Mesenchymal stem cell (in vitro differentiated cells and primary cell): ENCODE data around the gene REV1.

Experiments
- DNase-seq: peaks from one replicate; pipeline ENCODE4 v3.0.0-alpha.2; 2013
- H2AFZ ChIP-seq: one replicate; pipeline ENCODE4 v1.6.1; 2013; ENCODE audit warnings: low read depth, mild to moderate bottlenecking, control low read depth, inconsistent platforms, low read length, moderate library complexity
- H2AK5ac ChIP-seq: 2 replicates; pipeline ENCODE4 v1.6.1; 2013; ENCODE audit warnings: low read length, moderate library complexity, mild to moderate bottlenecking, inconsistent platforms; ENCODE audit not compliant: severe bottlenecking
- H2BK120ac ChIP-seq: one replicate; pipeline ENCODE4 v1.6.1; 2013; ENCODE audit warnings: low read depth, mild to moderate bottlenecking, inconsistent platforms, low read length, moderate library complexity
- H2BK12ac ChIP-seq, 2 experiments: one replicate each; pipeline ENCODE4 v1.6.1; 2013; ENCODE audit warnings: inconsistent platforms in 2 of 2, low read length in 2 of 2, mild to moderate bottlenecking in 2 of 2, moderate library complexity in 2 of 2, control low read depth in 1 of 2
- H2BK15ac ChIP-seq: one replicate; pipeline ENCODE4 v1.6.1; 2013; ENCODE audit warnings: mild to moderate bottlenecking, low read depth, inconsistent platforms; ENCODE audit not compliant: poor library complexity, severe bottlenecking
- H2BK5ac ChIP-seq: 2 replicates; pipeline ENCODE4 v1.6.1; 2013; ENCODE audit warnings: low read depth, mild to moderate bottlenecking, low read length, control low read depth, inconsistent platforms; ENCODE audit not compliant: poor library complexity, severe bottlenecking
- H3K14ac ChIP-seq, 2 experiments: one replicate each; pipeline ENCODE4 v1.6.1; 2013; ENCODE audit warnings: inconsistent platforms in 2 of 2, low read length in 2 of 2, control low read depth in 1 of 2, mild to moderate bottlenecking in 1 of 2, moderate library complexity in 1 of 2
- H3K18ac ChIP-seq, 2 experiments: one replicate each; pipeline ENCODE4 v1.6.1; 2013; ENCODE audit warnings: inconsistent platforms in 2 of 2, low read length in 2 of 2, control low read depth in 1 of 2, low read depth in 1 of 2, mild to moderate bottlenecking in 1 of 2
- H3K23ac ChIP-seq, 2 experiments: one replicate each; pipeline ENCODE4 v1.6.1; 2013; ENCODE audit warnings: inconsistent platforms in 2 of 2, low read length in 2 of 2, mild to moderate bottlenecking in 2 of 2, moderate library complexity in 2 of 2, control low read depth in 1 of 2
- H3K27ac ChIP-seq: 2 replicates; pipeline ENCODE4 v1.5.1; 2013; ENCODE audit warnings: mild to moderate bottlenecking, moderate library complexity, low read length, control low read depth, inconsistent platforms; ENCODE audit not compliant: poor library complexity, severe bottlenecking
- H3K27me3 ChIP-seq, 2 experiments: 2 replicates each; pipeline versions ENCODE4 v1.6.1 to v1.7.0; 2013; ENCODE audit warnings: low read length in 2 of 2, mild to moderate bottlenecking in 2 of 2, moderate library complexity in 2 of 2, control low read depth in 1 of 2, inconsistent platforms in 1 of 2; ENCODE audit not compliant: control insufficient read depth in 1 of 2, insufficient read depth in 1 of 2
- H3K36me3 ChIP-seq, 2 experiments: 2 replicates each; pipeline versions ENCODE4 v1.6.1 to v1.7.0; 2013; ENCODE audit warnings: low read length in 2 of 2, control low read depth in 1 of 2, inconsistent platforms in 1 of 2, low read depth in 1 of 2, mild to moderate bottlenecking in 1 of 2; ENCODE audit not compliant: insufficient read depth in 2 of 2, control insufficient read depth in 1 of 2
- H3K4ac ChIP-seq, 2 experiments: one replicate each; pipeline ENCODE4 v1.6.1; 2013; ENCODE audit warnings: inconsistent platforms in 2 of 2, low read length in 2 of 2, mild to moderate bottlenecking in 2 of 2, moderate library complexity in 2 of 2, control low read depth in 1 of 2, low read depth in 1 of 2
- H3K4me1 ChIP-seq: 2 replicates; pipeline ENCODE4 v1.6.1; 2013; ENCODE audit warnings: low read depth, low read length, control low read depth; ENCODE audit not compliant: control insufficient read depth, insufficient read depth
- H3K4me2 ChIP-seq: 2 replicates; pipeline ENCODE4 v1.6.1; 2013; ENCODE audit warnings: low read length, mild to moderate bottlenecking, inconsistent platforms; ENCODE audit not compliant: poor library complexity, severe bottlenecking
- H3K4me3 ChIP-seq, 2 experiments: 2 replicates each; pipeline versions ENCODE4 v1.5.1 to v1.7.0; 2013; ENCODE audit warnings: low read length in 2 of 2, mild to moderate bottlenecking in 2 of 2, control low read depth in 1 of 2, low read depth in 1 of 2; ENCODE audit not compliant: insufficient read depth in 1 of 2
- H3K79me1 ChIP-seq: replicated peaks from 2 replicates; pipeline ENCODE4 v1.6.1; 2013; ENCODE audit warnings: mild to moderate bottlenecking, control low read depth, low read length, inconsistent platforms; ENCODE audit not compliant: poor library complexity, severe bottlenecking
- H3K9ac ChIP-seq: 2 replicates; pipeline ENCODE4 v1.7.0; 2013; ENCODE audit warnings: mild to moderate bottlenecking, low read length, moderate library complexity
- H3K9me3 ChIP-seq: 2 replicates; pipeline ENCODE4 v1.7.0; 2013; ENCODE audit warnings: mild to moderate bottlenecking, low read length; ENCODE audit not compliant: control insufficient read depth
- H4K8ac ChIP-seq: one replicate; pipeline ENCODE4 v1.6.1; 2013; ENCODE audit warnings: inconsistent platforms, mild to moderate bottlenecking, low read length, moderate library complexity
- H4K91ac ChIP-seq: one replicate; pipeline ENCODE4 v1.6.1; 2013; ENCODE audit warnings: mild to moderate bottlenecking, low read length, inconsistent platforms
- WGBS: methylation state at CpG from one replicate; pipeline ENCODE4 v1.1.7; 2013; ENCODE audit warnings: mixed read lengths; 5-methylcytosine and 5-hydroxymethylcytosine counted together

REV1 gene

DNA sequence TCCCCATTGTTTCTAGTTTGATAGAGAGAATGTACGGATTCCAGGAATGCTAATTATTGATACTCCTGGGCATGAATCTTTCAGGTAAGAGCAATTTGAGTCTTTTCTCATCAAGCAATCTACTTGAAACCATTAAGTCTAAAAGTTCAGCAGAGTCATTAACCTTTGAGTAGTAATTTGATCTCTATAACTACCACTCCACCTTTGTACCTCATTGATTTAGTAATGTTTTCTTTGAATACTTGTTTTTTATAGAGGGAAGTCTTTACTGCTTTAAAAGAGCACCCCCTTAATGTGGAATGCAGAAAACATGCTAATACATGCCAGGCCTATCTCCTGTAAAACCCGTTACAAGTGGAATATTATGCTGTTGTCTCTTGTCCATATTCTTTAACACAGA is 107.7 kb downstream of the REV1 start:
- H3K36me3 ChIP-seq, result peaks cover 5 to 81% of the 10 kb centered on the region in 2 experiments
- H3K14ac ChIP-seq, result no peak overlapping the region
- no peak overlapping the region for H2BK120ac ChIP-seq
- no peak overlapping the region for H3K4me2 ChIP-seq
- H3K4me1 ChIP-seq, result no peaks in the 10 kb centered on the region
- H3K27me3 ChIP-seq, result no peaks in the 10 kb centered on the region
- no peak overlapping the region for H3K9ac ChIP-seq
- peaks cover 3% of the 10 kb centered on the region for H3K9me3 ChIP-seq
- no peak overlapping the region for H4K8ac ChIP-seq
- H3K27ac ChIP-seq, result no peak overlapping the region
- H2AFZ ChIP-seq, result no peak overlapping the region
- H2BK15ac ChIP-seq, result no peak overlapping the region
- DNase-seq, result no peak
- no peak overlapping the region for H3K23ac ChIP-seq
- no peak overlapping the region for H4K91ac ChIP-seq
- H3K4ac ChIP-seq, result no peak overlapping the region
- no peak overlapping the region for H3K4me3 ChIP-seq
- H3K79me1 ChIP-seq, result peaks cover 17% of the 10 kb centered on the region
- no peak overlapping the region for H2BK5ac ChIP-seq
- no peak overlapping the region for H3K18ac ChIP-seq
- no CpG with 5 or more reads among the region's 2 CpGs for WGBS
- no peak overlapping the region for H2AK5ac ChIP-seq
- H2BK12ac ChIP-seq, result no peak overlapping the region

DNA sequence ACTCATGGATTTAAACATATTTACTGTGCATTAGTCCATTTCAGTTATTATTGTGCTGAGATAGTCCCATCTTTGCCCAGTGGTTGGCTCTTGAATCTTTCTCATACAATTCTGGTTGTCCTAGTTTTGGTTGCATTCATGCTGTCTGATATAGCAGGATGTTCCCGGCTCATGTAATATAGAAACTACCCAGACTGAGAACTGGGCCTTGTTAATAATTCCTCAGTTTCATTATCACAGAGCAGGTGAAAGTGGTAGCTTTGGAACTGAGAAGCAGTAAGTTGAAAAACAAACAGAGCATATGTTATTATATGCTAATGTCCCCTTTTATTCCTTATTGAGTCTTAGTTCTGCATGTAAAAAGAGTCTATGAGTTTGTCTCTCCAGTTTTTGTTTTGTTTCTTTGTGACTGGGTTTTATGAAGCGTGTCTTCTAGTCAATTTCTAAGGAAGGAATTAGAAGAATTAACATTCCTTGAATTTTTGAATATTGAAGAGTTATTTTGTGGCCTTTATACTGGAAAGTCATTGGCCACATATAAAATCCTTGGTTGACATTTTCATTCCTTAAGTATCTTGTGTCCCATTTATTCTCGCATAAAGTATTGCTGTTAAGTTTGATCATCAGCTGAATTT is 109.3 kb downstream of the REV1 start:
- Histone ChIP-seq H3K4me3 (no peak overlapping the region), H3K4ac (no peak overlapping the region), H2BK5ac (no peak overlapping the region), H3K4me1 (no peaks in the 10 kb centered on the region), H3K9me3 (peaks cover 3% of the 10 kb centered on the region), H2BK15ac (no peak overlapping the region), H4K8ac (no peak overlapping the region), H2AFZ (no peak overlapping the region), H3K79me1 (peaks cover 12% of the 10 kb centered on the region), H3K27ac (peak overlapping the region; percentile 66), H3K18ac (no peak overlapping the region), H3K4me2 (no peak overlapping the region), H3K36me3 (peaks cover 2 to 92% of the 10 kb centered on the region in 2 experiments), H2BK120ac (no peak overlapping the region), H3K23ac (no peak overlapping the region), H4K91ac (no peak overlapping the region), H3K14ac (no peak overlapping the region), H3K9ac (no peak overlapping the region), H2AK5ac (no peak overlapping the region), H3K27me3 (no peaks in the 10 kb centered on the region), H2BK12ac (no peak overlapping the region)
- DNase-seq, result no peak
- WGBS, result 96% methylated on average over 3 of the region's 3 CpGs

DNA sequence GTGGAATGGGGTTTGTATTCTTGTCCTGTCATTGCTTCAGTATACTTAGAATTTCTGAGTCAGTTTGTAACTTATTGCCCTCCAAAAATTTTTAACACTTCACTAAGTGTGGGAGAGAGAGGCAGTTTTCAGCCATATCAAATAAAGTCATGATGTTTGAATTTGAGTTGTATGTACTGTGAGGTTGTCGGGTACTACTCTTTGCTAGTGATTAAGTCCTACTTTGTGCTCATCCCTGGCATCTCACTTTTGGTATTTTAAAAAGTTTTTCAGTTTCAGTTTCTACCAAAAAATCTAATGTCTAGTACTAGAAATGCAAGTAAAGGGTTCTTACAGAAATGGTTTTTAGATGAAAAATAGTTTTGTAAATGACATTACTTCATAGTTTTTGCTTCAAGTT is 111.9 kb downstream of the REV1 start:
- H3K23ac ChIP-seq, result no peak overlapping the region
- no peak for DNase-seq

DNA sequence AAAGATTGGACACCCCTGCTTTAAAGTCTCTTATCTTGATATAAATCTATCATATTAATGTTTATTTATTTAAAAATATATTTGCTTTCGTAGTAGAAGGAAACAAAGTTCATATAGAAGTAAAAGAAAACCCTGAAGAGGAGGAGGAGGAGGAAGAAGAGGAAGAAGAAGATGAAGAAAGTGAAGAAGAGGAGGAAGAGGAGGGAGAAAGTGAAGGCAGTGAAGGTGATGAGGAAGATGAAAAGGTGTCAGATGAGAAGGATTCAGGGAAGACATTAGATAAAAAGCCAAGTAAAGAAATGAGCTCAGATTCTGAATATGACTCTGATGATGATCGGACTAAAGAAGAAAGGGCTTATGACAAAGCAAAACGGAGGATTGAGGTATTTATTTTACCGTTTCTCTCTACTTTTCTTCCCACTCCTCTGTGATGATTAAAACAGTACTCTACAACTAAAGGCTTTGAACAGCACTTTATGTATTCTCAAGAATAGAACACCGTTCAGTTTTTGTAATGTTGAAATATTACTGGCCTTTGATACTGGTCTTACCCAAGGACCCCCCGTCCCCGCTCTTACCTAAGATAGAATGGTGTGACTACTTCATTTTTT is 113.5 kb downstream of the REV1 start:
- H2AK5ac ChIP-seq, result no peak overlapping the region
- WGBS, result 99% methylated on average over 2 of the region's 7 CpGs
- H3K18ac ChIP-seq, result no peak overlapping the region
- H3K4me3 ChIP-seq, result no peak overlapping the region
- H3K36me3 ChIP-seq, result peaks cover 10 to 98% of the 10 kb centered on the region in 2 experiments
- no peak overlapping the region for H4K8ac ChIP-seq
- no peak overlapping the region for H3K9ac ChIP-seq
- H3K23ac ChIP-seq, result no peak overlapping the region
- no peak overlapping the region for H2BK120ac ChIP-seq
- no peak for DNase-seq
- H3K14ac ChIP-seq, result no peak overlapping the region
- peaks cover 9% of the 10 kb centered on the region for H3K79me1 ChIP-seq
- H2BK5ac ChIP-seq, result no peak overlapping the region
- H3K4me1 ChIP-seq, result no peaks in the 10 kb centered on the region
- no peak overlapping the region for H2BK15ac ChIP-seq
- no peak overlapping the region for H2BK12ac ChIP-seq
- no peak overlapping the region for H3K4me2 ChIP-seq
- H3K9me3 ChIP-seq, result peaks cover 4% of the 10 kb centered on the region
- H3K27ac ChIP-seq, result no peak overlapping the region
- H3K27me3 ChIP-seq, result no peaks in the 10 kb centered on the region
- H4K91ac ChIP-seq, result no peak overlapping the region
- H3K4ac ChIP-seq, result no peak overlapping the region
- H2AFZ ChIP-seq, result no peak overlapping the region

More for the DNA sequence above, 111.9 kb downstream of the REV1 start:
- no peak overlapping the region for H2AK5ac ChIP-seq
- peaks cover 4% of the 10 kb centered on the region for H3K9me3 ChIP-seq
- H4K91ac ChIP-seq, result no peak overlapping the region
- no peak overlapping the region for H2BK5ac ChIP-seq
- no peak overlapping the region for H2BK120ac ChIP-seq
- H3K18ac ChIP-seq, result no peak overlapping the region
- no peak overlapping the region for H3K14ac ChIP-seq
- no peak overlapping the region for H3K4me2 ChIP-seq
- H3K4ac ChIP-seq, result no peak overlapping the region
- peaks cover 9% of the 10 kb centered on the region for H3K79me1 ChIP-seq
- no peaks in the 10 kb centered on the region for H3K27me3 ChIP-seq
- H3K36me3 ChIP-seq, result peaks cover 10 to 99% of the 10 kb centered on the region in 2 experiments
- no peak overlapping the region for H4K8ac ChIP-seq
- H2AFZ ChIP-seq, result no peak overlapping the region
- no peaks in the 10 kb centered on the region for H3K4me1 ChIP-seq
- no peak overlapping the region for H2BK12ac ChIP-seq
- no peak overlapping the region for H2BK15ac ChIP-seq
- no peak overlapping the region for H3K9ac ChIP-seq
- no peak overlapping the region for H3K27ac ChIP-seq
- no peak overlapping the region for H3K4me3 ChIP-seq
- no CpG with 5 or more reads among the region's 1 CpG for WGBS
